ENCODE results near the gene GTF2A1. TPM values are rescaled to one million over a fixed set of nuclear protein-coding genes. Genes with fewer than 3 reads are reported as not detected.

Gene GTF2A1
- total RNA-seq, 2 donors from 2014 or later, result 17.2 to 31.5 TPM

DNA sequence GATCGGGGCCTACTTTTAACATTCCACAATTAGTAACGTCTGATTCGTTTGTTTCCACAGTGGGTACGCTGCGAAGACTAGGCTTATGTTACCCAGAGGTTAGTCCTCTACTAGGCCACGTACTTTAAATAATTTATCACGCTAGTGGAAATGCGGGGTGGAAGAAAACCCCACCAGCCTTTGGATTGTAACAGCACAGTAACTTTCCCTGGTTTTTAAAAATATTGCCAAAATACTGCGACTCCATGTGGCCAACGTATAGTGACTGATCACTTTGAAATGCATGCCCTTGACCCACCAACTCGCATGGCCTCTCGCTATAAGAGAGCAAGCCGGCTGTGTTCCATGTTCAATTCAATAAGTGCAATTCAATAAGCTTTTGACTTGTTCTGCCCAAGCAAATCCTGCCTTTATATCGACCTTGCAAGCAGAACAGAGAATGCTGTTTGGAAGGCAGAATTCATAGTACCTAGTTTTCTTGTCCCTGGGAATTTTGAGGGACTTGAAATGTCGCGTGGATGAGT is 882 bp upstream of the GTF2A1 start:
- Mint-ChIP-seq H3K4me1 (ENCODE audit: low read depth in 2 of 2) (peaks cover 19 to 29% of the 10 kb centered on the region in 2 donors), H3K27me3 (no peaks in the 10 kb centered on the region), H3K9me3 (no peaks in the 10 kb centered on the region), H3K4me3 (peak overlapping the region; percentile 94), H3K36me3 (peaks cover 5% of the 10 kb centered on the region), H3K27ac (peak overlapping the region; percentile 95 to 98)
- ATAC-seq (no peak), DNase-seq (ENCODE audit: low spot score) (no peak)

DNA sequence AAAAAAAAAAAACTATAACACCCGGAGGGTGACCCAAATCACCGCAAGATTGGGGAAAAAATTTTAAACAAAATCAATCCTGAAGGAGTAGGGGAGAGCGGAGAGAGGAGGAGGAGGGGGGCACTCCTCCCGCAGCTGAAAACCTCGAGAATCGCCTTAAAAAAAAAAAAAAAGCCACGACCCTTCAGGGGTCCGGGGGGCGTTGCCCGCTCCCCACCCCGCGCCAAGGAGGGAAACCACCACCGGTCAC is 254 bp downstream of the GTF2A1 start:
- H3K27me3 Mint-ChIP-seq, result no peaks in the 10 kb centered on the region

DNA sequence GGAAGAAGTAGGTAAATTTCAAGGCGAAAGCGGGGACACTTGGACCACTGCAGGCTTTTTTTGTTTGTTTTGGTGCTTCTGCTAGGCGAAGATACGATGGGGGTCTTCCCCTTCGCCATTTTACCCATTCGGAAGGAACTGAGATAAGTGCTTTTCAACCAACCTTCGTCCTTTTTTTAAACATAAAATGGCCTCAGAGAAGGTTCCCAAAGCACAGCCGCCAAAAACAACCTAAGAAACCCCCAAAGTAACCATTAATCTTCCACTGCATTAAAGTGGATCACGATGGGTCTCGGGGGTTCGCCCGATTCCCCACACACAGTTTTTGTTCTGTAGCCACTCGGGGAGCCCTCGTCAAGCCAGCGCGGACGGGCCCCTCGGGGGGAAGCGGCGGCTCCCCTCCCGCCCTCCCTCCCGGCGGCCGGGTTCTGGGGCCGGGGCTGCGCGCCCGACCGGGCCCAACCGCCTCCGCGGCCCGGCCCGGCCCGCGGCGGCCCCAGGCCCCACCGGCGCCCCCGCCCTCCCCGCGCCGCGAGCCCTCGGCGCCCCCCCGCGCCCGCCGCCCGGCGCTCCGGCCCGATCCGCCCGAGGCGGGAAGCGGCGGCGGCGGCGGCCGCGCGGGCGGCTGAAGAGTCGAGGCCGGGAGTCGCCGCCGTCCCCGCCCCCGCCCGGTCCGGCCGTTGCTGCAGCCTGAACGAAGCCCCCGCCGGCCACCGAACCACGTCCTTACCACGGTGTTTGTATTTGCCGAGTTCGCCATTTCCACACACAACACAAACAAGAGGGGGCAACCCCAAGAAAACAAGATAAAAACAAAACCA is 790 bp downstream of the GTF2A1 start:
- H3K36me3 Mint-ChIP-seq, result peaks cover 5% of the 10 kb centered on the region
- ATAC-seq (peak; percentile 4 to 15), DNase-seq (ENCODE audit: low spot score) (no peak)
- peaks cover 22 to 29% of the 10 kb centered on the region in 2 donors for H3K4me1 Mint-ChIP-seq (ENCODE audit: low read depth in 2 of 2)
- H3K27ac Mint-ChIP-seq, result peak overlapping the region; percentile 95 to 98
- peak overlapping the region; percentile 98 for H3K4me3 Mint-ChIP-seq
- H3K9me3 Mint-ChIP-seq, result no peaks in the 10 kb centered on the region
- no peaks in the 10 kb centered on the region for H3K27me3 Mint-ChIP-seq

More for the DNA sequence above, 254 bp downstream of the GTF2A1 start:
- H3K36me3 Mint-ChIP-seq, result peaks cover 5% of the 10 kb centered on the region
- peaks cover 22 to 29% of the 10 kb centered on the region in 2 donors for H3K4me1 Mint-ChIP-seq (ENCODE audit: low read depth in 2 of 2)
- no peak for DNase-seq (ENCODE audit: low spot score)
- ATAC-seq, result no peak
- H3K4me3 Mint-ChIP-seq, result peak overlapping the region; percentile 94
- peak overlapping the region; percentile 95 to 98 for H3K27ac Mint-ChIP-seq
- H3K9me3 Mint-ChIP-seq, result no peaks in the 10 kb centered on the region

DNA sequence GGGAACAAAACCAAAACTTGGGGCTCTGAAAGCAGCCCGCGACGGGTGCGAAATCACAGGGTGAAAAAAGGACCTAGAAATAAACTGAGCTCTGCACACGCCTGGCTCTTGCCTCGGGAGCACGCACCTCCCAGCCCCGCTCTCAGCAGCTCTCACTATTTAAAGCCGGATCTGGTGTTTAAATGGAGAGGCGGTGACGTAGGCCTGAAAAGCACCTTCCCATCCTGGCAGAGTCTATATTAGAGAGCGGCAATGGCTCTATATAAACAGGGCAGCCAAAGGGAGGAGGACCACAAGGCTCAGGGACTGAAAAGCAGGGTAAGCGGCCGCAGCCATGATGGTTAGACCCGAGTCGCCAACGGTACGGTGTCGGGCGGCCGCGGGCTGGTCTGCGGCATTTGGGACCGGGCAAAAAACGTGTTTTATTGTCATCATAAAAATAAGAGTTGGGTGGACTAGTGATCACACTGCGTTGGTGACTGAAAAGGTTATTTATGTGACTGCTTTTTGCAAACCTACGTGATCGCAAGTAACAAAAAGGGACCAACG is 1.5 kb downstream of the GTF2A1 start:
- ATAC-seq (peak; percentile 70 to 71), DNase-seq (ENCODE audit: low spot score) (peak; percentile 83)
- H3K9me3 Mint-ChIP-seq, result no peaks in the 10 kb centered on the region
- H3K36me3 Mint-ChIP-seq, result peaks cover 5% of the 10 kb centered on the region
- H3K27ac Mint-ChIP-seq, result peak overlapping the region; percentile 95 to 98
- H3K4me1 Mint-ChIP-seq (ENCODE audit: low read depth in 2 of 2), result peaks cover 22 to 29% of the 10 kb centered on the region in 2 donors
- H3K4me3 Mint-ChIP-seq, result peak overlapping the region; percentile 98
- no peaks in the 10 kb centered on the region for H3K27me3 Mint-ChIP-seq

DNA sequence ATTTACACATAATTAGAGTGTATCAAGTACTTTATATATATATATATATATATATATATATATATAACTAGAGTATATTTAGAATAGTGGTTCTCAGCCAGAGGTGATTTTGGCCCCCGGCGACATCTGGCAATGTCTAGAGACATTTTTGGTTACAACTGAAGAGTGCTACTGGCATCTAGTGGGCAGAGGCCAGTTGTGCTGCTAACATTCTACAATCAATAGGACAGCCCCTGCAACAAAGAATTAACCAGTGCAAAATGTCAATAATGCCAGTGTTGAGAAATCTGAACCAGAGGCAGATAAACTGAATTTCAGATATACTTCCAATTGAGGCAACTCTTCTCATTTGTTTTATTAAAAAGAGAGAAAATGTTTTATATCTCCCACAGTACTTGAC is 8.9 kb downstream of the GTF2A1 start:
- Mint-ChIP-seq H3K27ac (peak overlapping the region in 1 of 2 donors; percentile 34), H3K9me3 (no peaks in the 10 kb centered on the region)
- no peak for DNase-seq (ENCODE audit: low spot score)

DNA sequence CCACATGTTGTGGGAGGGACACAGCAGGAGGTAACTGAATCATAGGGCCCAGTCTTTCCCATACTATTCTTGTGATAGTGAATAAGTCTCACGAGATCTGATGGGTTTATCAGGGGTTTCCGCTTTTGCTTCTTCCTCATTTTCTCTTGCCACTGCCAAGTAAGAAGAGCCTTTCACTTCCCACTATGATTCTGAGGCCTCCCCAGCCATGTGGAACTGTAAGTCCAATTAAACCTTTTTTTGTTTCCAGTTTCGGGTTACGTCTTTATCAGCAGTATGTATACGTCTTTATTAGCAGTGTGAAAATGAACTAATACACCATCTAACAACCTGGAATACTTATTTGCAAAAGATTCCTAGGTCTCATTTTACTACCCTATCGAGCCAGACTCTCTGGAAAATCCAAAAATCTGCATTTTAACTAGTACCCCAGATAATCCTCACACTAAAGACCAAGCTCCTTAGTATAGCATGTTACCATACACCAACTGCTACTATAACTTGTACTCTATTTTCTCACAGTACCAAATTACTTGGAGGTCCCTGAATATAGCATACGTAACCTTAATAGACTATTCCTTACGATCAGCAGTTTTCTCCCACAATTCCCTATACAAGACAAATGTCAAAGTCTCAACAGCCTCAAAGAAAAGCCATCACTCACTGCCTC is 11.5 kb downstream of the GTF2A1 start:
- Mint-ChIP-seq H3K4me1 (ENCODE audit: low read depth in 2 of 2) (peaks cover 27 to 33% of the 10 kb centered on the region in 2 donors), H3K4me3 (no peak overlapping the region)
- no peak for ATAC-seq

More for the DNA sequence above, 8.9 kb downstream of the GTF2A1 start:
- Mint-ChIP-seq H3K4me3 (no peak overlapping the region), H3K36me3 (peaks cover 8% of the 10 kb centered on the region), H3K27me3 (no peaks in the 10 kb centered on the region), H3K4me1 (ENCODE audit: low read depth in 2 of 2) (peaks cover 18 to 25% of the 10 kb centered on the region in 2 donors)
- no peak for ATAC-seq

DNA sequence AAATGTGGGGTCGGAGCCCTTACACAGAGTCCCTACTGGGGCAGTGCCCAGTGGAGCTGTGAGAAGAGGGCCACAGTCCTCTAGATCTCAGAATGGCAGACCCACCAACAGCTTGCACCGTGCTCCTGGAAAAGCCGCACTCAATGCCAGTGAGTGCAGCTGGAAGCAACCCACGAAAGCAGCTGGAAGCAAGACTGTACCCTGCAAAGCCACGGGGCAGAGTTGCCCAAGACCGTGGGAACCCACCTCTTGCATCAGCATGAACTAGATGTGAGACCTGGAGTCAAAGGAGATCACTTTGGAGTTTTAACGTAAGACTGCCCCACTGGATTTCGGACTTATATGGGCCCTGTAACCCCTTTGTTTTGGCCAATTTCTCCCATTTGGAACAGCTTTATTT is 12.3 kb downstream of the GTF2A1 start:
- no peak overlapping the region for H3K27ac Mint-ChIP-seq
- no peak overlapping the region for H3K4me3 Mint-ChIP-seq
- H3K27me3 Mint-ChIP-seq, result no peaks in the 10 kb centered on the region
- H3K4me1 Mint-ChIP-seq (ENCODE audit: low read depth in 2 of 2), result peaks cover 27 to 36% of the 10 kb centered on the region in 2 donors
- DNase-seq (ENCODE audit: low spot score), result no peak
- no peaks in the 10 kb centered on the region for H3K9me3 Mint-ChIP-seq
- ATAC-seq, result no peak
- H3K36me3 Mint-ChIP-seq, result peaks cover 8% of the 10 kb centered on the region

More for the DNA sequence above, 11.5 kb downstream of the GTF2A1 start:
- Mint-ChIP-seq H3K9me3 (no peaks in the 10 kb centered on the region), H3K27ac (no peak overlapping the region), H3K27me3 (no peaks in the 10 kb centered on the region), H3K36me3 (peaks cover 8% of the 10 kb centered on the region)
- no peak for DNase-seq (ENCODE audit: low spot score)

DNA sequence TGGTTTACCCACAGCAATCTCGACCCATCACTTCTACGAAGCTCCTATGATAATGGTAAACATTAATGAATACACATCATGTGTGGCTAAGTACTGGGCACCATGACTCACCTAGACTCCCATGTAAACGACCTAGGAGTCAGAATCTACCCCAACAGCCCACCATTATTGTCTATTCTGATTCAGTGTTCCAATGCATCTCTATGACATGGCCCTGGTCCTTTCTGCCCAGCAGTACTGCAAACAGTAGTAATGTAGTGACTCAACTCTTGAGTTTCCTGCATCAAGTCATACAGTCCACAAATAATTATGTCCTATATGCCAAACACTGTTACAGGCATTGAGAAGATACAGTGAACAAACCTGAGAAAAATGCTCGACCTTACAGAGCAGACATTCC is 14.6 kb downstream of the GTF2A1 start:
- Mint-ChIP-seq H3K27me3 (no peaks in the 10 kb centered on the region), H3K4me3 (no peak overlapping the region), H3K36me3 (peaks cover 8% of the 10 kb centered on the region), H3K27ac (peak overlapping the region in 1 of 2 donors; percentile 71), H3K4me1 (ENCODE audit: low read depth in 2 of 2) (peaks cover 27 to 32% of the 10 kb centered on the region in 2 donors), H3K9me3 (no peaks in the 10 kb centered on the region)
- peak in 1 of 2 donors; percentile 71 for ATAC-seq
- DNase-seq (ENCODE audit: low spot score), result no peak

DNA sequence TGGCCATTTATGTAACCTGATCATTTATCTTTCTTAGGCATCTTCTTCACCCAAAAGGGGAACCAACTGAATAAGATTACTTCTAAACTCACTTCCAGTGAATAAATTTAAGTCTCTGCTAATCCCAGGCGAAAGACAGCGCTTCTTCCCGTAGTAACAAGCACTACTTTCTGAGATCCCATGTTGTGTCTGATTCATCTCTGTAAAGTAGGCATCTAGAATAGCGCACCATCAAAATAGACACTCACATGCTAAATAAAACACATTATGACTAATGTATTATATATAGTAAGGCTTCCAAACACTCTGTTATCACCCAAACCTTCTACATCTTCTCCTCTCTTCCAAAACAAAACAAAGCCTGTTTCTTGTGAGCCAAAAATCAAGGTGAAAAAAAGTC is 15.1 kb downstream of the GTF2A1 start:
- Mint-ChIP-seq H3K27ac (peak overlapping the region in 1 of 2 donors; percentile 71), H3K36me3 (peaks cover 8% of the 10 kb centered on the region), H3K4me1 (ENCODE audit: low read depth in 2 of 2) (peaks cover 27 to 31% of the 10 kb centered on the region in 2 donors), H3K9me3 (no peaks in the 10 kb centered on the region), H3K27me3 (no peaks in the 10 kb centered on the region), H3K4me3 (no peak overlapping the region)
- ATAC-seq (no peak), DNase-seq (ENCODE audit: low spot score) (no peak)

DNA sequence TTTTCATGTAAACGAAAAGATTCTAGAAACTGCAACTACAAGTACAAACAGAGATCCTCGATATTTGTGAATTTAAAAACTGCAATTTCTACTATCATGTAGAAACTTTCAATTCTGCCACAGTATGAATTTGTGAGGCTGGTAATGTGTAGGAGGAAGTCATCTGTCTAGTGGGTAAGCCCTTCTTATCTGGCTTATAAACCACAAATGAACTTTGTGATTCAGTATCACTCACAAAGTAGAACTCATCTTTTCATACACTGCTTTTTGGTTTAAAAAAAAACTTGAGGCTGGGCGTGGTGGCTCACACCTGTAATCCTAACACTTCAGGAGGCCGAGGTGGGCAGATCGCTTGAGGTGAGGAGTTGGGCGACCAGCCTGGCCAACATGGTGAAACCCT is 20.7 kb downstream of the GTF2A1 start:
- peaks cover 2% of the 10 kb centered on the region for H3K36me3 Mint-ChIP-seq
- H3K27ac Mint-ChIP-seq, result peak overlapping the region; percentile 54 to 78
- ATAC-seq (peak in 1 of 2 donors; percentile 73), DNase-seq (ENCODE audit: low spot score) (no peak)
- H3K27me3 Mint-ChIP-seq, result no peaks in the 10 kb centered on the region
- no peaks in the 10 kb centered on the region for H3K9me3 Mint-ChIP-seq
- peaks cover 7% of the 10 kb centered on the region in 2 donors for H3K4me1 Mint-ChIP-seq (ENCODE audit: low read depth in 2 of 2)
- peak overlapping the region; percentile 44 for H3K4me3 Mint-ChIP-seq

DNA sequence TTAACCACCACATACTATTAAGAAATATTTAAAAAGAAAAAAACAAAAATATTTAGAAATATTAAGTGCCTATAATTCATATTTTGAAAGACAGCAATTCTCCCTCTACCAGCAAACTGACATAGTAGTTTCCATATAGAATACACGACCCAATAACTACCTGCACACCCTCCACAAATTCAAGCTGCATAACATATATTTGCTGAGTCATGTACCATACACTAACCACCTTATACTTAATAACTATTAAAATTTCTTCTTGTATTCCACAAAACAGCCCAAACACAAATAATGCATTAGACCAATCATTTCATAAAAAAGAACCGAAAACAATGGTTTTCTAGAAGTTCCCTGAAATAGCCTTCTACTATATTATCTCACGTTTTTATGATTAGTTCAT is 21.7 kb downstream of the GTF2A1 start:
- Mint-ChIP-seq H3K4me3 (no peak overlapping the region), H3K36me3 (peaks cover 12% of the 10 kb centered on the region), H3K27me3 (no peaks in the 10 kb centered on the region), H3K27ac (peak overlapping the region in 1 of 2 donors; percentile 78), H3K4me1 (ENCODE audit: low read depth in 2 of 2) (peaks cover 8 to 12% of the 10 kb centered on the region in 2 donors), H3K9me3 (no peaks in the 10 kb centered on the region)
- ATAC-seq, result no peak
- no peak for DNase-seq (ENCODE audit: low spot score)

DNA sequence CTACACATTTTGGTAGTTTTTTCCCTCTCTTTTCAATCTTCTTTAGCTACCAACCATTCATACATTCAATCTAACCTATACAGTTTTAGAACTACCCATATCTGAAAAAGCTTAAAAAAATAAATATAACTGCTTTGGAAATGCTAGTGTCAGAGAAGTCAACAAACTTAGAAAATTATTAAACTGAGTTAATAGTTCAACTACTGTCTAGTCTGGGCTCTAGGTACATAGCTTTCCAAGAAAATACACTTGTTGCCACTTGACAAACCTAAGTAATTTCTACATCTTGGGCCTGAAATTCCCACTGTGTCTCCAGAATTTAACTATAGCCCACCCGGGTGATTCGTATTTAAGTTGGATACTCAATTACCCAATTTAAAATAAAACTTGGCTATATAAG is 22.1 kb downstream of the GTF2A1 start:
- H3K27me3 Mint-ChIP-seq, result no peaks in the 10 kb centered on the region
- H3K36me3 Mint-ChIP-seq, result peaks cover 12% of the 10 kb centered on the region
- no peaks in the 10 kb centered on the region for H3K9me3 Mint-ChIP-seq
- ATAC-seq (no peak), DNase-seq (ENCODE audit: low spot score) (no peak)
- no peak overlapping the region for H3K4me3 Mint-ChIP-seq
- peaks cover 6 to 14% of the 10 kb centered on the region in 2 donors for H3K4me1 Mint-ChIP-seq (ENCODE audit: low read depth in 2 of 2)
- peak overlapping the region in 1 of 2 donors; percentile 78 for H3K27ac Mint-ChIP-seq

DNA sequence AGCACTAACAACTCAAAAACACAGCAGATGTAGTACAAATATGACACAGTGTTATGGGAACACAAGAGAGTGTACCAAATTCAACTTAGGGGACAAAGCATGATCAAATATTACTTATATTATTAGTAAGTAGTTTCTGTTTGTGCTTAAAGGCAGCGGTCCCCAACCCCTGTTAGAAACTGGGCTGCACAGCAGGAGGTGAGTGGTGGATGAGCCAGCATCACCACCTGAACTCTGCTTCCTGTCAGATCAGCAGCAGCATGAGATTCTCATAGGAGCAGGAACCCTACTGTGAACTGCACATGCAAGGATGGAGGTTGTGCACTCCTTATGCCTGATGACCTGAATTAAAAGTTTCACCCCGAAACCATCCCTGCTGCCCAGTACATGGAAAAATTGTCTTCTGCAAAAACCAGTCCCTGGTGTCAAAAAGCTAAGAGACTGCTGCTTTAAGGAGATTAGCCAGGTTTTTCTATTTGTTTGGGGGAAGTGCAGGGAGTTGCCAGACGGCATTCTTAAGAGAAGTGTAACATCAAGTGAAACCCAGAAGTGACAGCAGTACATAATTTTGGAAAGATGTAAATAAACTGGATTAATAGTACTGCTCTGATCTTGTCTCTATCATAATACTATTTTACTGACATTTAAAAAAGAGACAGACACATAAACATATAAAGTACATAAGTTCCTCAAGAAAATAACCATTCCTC is 26.7 kb downstream of the GTF2A1 start:
- DNase-seq (ENCODE audit: low spot score), result no peak

More for the DNA sequence above, 26.7 kb downstream of the GTF2A1 start:
- H3K27ac Mint-ChIP-seq, result peak overlapping the region in 1 of 2 donors; percentile 16
- H3K4me1 Mint-ChIP-seq (ENCODE audit: low read depth in 2 of 2), result peaks cover 15 to 25% of the 10 kb centered on the region in 2 donors
- H3K9me3 Mint-ChIP-seq, result no peaks in the 10 kb centered on the region
- no peaks in the 10 kb centered on the region for H3K27me3 Mint-ChIP-seq
- H3K4me3 Mint-ChIP-seq, result no peak overlapping the region
- peak in 1 of 2 donors; percentile 66 for ATAC-seq
- peaks cover 31% of the 10 kb centered on the region for H3K36me3 Mint-ChIP-seq

Data from natural killer cell treated with Interleukin-12 subunit alpha and Interleukin-12 subunit beta and Interleukin-15 and Interleukin-18, amount 100 ng/mL, for 72 hours (primary cell).